Neural progenitor cell (in vitro differentiated cells): ENCODE results near the gene SNAI1.
"Not testable (repeated sequence)": the region's sequence is repeated elsewhere in the genome, so short reads cannot be mapped to it uniquely, and the experiment has no call there.

Experiments
- CTCF ChIP-seq: fragments of 200-600 bp; sonication (generic); IDR thresholded peaks from 2 replicates; pipeline ENCODE4 v1.5.1; 2017; ENCODE audit warnings: antibody characterized with exemption, mild to moderate bottlenecking
- EZH2 ChIP-seq: fragments of 200-600 bp; sonication (generic); IDR thresholded peaks from 2 replicates; pipeline ENCODE4 v1.6.1; 2017; ENCODE audit warnings: antibody characterized with exemption, mild to moderate bottlenecking, moderate library complexity

GRCh38 chr20:49998478-49999188 is 15.9 kb downstream of the SNAI1 start:
- not testable (repeated sequence) for TF ChIP-seq CTCF, EZH2
